H1 (cell line): ENCODE data around the gene AGBL4.

ENCODE experiments used
- EP300 ChIP-seq, 2 experiments: IDR thresholded peaks; 1 replicate in 1 of 2; 2 replicates in 1 of 2; pipeline ENCODE4 v1.6.1; 2011 to 2012; ENCODE audit warnings: low read depth in 2 of 2, low read length in 2 of 2, mild to moderate bottlenecking in 2 of 2, borderline replicate concordance in 1 of 2, inconsistent platforms in 1 of 2, moderate library complexity in 1 of 2
- EZH2 ChIP-seq: fragments of 200-600 bp; sonication (generic); IDR thresholded peaks from 2 replicates; pipeline ENCODE4 v1.7.1; 2012; ENCODE audit warnings: low read depth, mild to moderate bottlenecking, moderate library complexity, low read length, inconsistent platforms; ENCODE audit not compliant: severe bottlenecking
- NANOG ChIP-seq: IDR thresholded peaks from 2 replicates; pipeline ENCODE4 v1.6.1; 2011; ENCODE audit warnings: low read length, low read depth, mild to moderate bottlenecking, inconsistent platforms; ENCODE audit not compliant: insufficient read depth, poor library complexity, severe bottlenecking
- SIN3A ChIP-seq, 2 experiments: IDR thresholded peaks in 1 of 2; conservative IDR thresholded peaks in 1 of 2; 2 replicates each; pipeline ENCODE4 v1.6.1; 2011 to 2012; ENCODE audit warnings: low read length in 2 of 2, improper control_type of control experiment in 1 of 2, low read depth in 1 of 2, mild to moderate bottlenecking in 1 of 2

GRCh38 chr1:48810740-48811139 lies 1213.0 kb downstream of the AGBL4 start:
- TF ChIP-seq SIN3A (conservative IDR thresholded peaks at IDR 0.05 in 1 of 2, IDR thresholded peaks at IDR 0.05 in 1 of 2; ENCODE audit: low read depth in 1 of 2, low read length in 2 of 2) (no peak), NANOG (no peak), EZH2 (no peak), EP300 (IDR thresholded peaks at IDR 0.05; ENCODE audit: borderline replicate concordance in 1 of 2, low read depth in 2 of 2, low read length in 2 of 2) (no peak)
